ENCODE results near the gene TAF10.

The TAF10 gene

GRCh38 chr11:6626971-6627761, 15.2 kb upstream of the TAF10 start:
- ChIA-PET POLR2A (ENCODE audit: low non-redundant PET) (interaction anchor here (0.6 kb wide), 1 partner anchor 8 kb away, joined by 4 read pairs; the partner anchor contains the start of gene TPP1), CTCF (no interaction called here)
- TF ChIP-seq CTCF (conservative IDR thresholded peaks at IDR 0.05; ENCODE audit: low read depth) = no peak
- H3K27ac ChIP-seq = no peak overlapping the region
- DNase-seq (ENCODE audit: low spot score) = no peak

DNA sequence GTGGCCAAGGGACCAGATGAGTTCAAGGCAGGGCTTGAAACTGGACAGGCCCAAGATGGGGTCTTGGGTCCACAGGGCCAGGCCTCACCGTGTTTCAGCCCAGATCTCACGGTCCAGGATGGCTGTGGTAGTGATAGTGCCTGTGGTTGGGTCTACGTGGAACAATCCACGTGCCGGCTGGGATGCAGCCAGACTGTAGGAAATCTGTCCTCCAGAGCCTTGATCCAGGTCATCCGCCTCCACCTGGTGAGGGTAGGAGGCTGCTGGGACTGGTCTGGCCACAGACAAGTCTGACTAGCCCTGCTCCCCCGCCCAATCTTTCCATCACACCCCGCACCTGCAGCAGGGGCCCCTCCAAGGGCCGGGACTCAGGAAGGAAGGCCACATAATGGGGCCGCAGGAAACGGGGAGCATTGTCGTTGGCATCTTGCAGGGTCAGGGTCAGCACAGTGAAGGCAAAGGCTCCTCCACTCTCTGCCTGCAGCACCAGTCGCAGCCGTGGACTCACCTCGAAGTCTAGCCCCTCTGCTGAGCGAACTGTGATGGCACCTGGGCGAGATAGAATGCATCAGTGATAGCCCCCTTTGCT, 13.9 kb upstream of the TAF10 start:
- no peak for DNase-seq (ENCODE audit: low spot score)
- H3K27ac ChIP-seq = no peak overlapping the region
- TF ChIP-seq CTCF (conservative IDR thresholded peaks at IDR 0.05; ENCODE audit: low read depth) = no peak
- POLR2A ChIA-PET (ENCODE audit: low non-redundant PET) = no interaction called here
- CTCF ChIA-PET = interaction anchor here (0.5 kb wide), 1 partner anchor 13 kb away, joined by 3 read pairs; no protein-coding TSS in a partner anchor

DNA sequence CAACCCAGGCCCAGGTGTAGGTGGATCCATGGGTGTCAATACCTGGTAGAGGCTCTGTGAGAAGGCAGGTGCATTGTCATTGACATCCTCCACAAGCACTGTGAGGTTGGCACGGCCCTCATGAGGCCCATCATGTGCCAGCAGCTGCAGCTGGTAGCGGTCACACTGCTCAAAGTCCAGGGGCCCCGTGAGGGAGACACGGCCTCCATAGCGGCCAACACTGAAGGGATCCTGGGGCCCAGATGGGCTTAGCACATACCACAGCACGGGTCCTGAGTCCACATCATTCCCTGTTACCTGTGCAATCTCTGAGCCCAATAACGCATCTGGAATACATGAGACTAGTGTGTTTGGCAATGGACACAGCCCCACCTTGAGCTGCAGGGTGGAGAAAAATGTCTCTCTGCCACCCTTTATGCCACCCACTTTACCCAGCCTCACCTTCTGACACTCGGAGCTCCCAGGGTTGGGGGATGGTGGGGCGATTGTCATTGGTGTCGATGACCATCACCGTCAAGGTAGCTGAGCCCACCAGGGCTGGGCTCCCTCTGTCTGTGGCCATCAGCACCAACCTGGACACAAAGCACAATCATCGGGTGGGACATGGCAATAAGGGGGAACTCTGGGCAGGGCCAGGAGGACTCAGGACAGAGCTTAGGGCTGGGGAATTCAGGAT, 13.3 kb upstream of the TAF10 start:
- TF ChIP-seq CTCF (conservative IDR thresholded peaks at IDR 0.05; ENCODE audit: low read depth) = no peak
- ChIA-PET CTCF (interaction anchor here (0.5 to 0.6 kb wide), 3 partner anchors 13 to 239 kb away, joined by 3 to 4 read pairs (median 3); no protein-coding TSS in a partner anchor), POLR2A (ENCODE audit: low non-redundant PET) (no interaction called here)
- no peak overlapping the region for H3K27ac ChIP-seq
- no peak for DNase-seq (ENCODE audit: low spot score)

DNA sequence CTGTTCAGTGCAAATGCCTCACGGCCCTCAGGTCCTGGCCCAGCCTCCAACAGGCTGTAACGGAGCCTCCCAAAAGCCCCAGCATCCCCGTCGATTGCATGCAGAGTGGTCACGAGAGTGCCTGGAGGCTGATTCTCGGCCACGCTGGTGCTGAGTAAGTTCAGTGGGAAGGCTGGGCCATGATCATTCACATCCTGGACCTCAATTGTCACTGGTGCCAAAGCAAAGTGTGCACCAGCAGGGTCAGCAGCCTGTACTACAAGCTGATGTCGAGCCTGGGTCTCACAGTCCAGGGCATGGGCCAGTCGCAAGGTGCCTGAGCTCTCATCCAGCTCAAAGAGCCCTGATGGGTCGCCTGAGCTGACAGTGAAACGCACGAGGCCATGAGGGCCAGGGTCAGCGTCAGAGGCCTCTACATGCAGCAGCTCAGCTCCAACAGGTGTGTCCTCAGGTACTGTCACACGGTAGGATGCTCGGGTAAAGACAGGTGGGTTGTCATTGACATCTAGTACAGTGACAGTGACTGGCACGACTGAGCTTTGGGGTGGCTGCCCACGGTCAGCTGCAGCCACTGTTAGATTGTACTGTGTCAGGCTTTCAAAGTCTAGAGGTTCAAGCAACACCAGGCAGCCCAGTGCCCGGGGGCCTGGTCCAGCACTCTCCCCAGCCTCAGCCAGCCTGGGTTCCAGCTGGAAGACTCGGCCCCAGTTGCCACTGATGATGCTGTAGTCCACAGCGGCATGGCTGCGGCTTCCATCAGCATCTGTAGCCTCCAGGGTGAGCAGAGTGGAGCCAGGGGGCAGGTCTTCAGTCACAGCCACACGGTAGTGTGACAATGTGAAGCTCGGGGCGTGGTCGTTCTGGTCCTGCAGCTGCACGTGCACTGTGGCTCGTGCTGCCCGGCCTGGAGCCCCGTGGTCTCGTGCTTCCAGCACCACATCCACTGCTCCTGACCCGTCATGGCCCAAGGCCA, 11.7 kb upstream of the TAF10 start:
- DNase-seq (ENCODE audit: low spot score) = no peak
- TF ChIP-seq CTCF (conservative IDR thresholded peaks at IDR 0.05; ENCODE audit: low read depth) = no peak
- ChIA-PET POLR2A (ENCODE audit: low non-redundant PET) (no interaction called here), CTCF (interaction anchor here (0.5 kb wide), 1 partner anchor 1642 kb away, joined by 5 read pairs; no protein-coding TSS in a partner anchor)
- no peak overlapping the region for H3K27ac ChIP-seq

GRCh38 chr11:6622261-6623171, 10.5 kb upstream of the TAF10 start:
- CTCF ChIA-PET = interaction anchor here (0.5 to 0.9 kb wide), 5 partner anchors 28 to 1644 kb away, joined by 3 to 6 read pairs (median 4); no protein-coding TSS in a partner anchor
- no peak for TF ChIP-seq CTCF (conservative IDR thresholded peaks at IDR 0.05; ENCODE audit: low read depth)
- H3K27ac ChIP-seq = no peak overlapping the region
- POLR2A ChIA-PET (ENCODE audit: low non-redundant PET) = no interaction called here
- DNase-seq (ENCODE audit: low spot score) = no peak
